HG02763 (cell line): ENCODE data around the gene WNT1.

Source experiments
- ATAC-seq: cut with Tn5 transposase; IDR thresholded peaks from one replicate; pipeline ENCODE4 v1.9.1; 2021; ENCODE audit warnings: mild to moderate bottlenecking, moderate library complexity; ENCODE audit not compliant: unreplicated experiment

Gene WNT1

DNA sequence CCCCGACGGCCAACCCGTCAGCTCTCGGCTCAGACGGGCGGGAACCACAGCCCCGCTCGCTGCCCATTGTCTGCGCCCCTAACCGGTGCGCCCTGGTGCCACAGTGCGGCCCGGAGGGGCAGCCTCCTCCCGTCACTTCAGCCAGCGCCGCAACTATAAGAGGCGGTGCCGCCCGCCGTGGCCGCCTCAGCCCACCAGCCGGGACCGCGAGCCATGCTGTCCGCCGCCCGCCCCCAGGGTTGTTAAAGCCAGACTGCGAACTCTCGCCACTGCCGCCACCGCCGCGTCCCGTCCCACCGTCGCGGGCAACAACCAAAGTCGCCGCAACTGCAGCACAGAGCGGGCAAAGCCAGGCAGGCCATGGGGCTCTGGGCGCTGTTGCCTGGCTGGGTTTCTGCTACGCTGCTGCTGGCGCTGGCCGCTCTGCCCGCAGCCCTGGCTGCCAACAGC lies at the start of gene WNT1:
Gene WNT1, plus strand, starts transcription at position 32 of the 450 bp plus-strand sequence. Its CDS starts 329 bp downstream, at position 361.
- no peak for ATAC-seq

DNA sequence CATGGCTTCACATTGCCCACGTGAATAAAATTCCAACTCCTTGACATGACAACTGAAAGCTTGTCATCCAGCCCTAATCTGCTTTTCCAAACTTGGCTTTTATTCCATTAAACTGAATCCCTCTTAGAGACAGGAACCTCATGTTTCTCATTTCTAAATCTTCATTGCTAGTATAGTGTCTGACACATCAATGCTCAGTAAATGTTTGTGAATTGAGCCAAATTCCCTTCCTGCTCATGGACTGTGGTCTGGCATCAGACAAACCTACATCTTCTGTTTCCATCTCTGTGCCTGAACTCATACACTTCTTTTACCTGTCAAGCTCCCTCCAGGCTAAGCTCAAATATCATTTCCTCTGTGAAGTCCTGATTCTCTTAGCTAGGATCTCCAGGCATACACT lies 48.6 kb upstream of the WNT1 start:
- ATAC-seq = no peak

DNA sequence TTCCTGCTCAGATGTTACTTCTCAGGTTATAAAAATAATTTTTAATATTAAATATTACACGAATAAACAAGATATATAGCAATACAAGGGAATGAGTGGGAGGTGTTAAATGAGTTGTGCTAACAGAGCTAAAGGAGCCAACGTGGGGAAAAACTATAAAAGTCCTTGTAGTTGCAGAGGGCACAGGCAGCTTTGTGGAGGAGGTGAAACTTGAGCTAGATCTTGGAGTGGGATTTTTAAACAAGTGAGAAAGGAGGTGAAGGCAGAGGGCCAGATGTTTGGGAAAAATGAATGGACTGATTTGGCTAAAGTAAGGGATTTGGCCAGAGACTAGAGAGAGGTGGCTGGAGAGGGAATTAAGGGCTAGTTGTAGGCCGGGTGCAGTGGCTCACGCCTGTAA lies 47.6 kb upstream of the WNT1 start:
- ATAC-seq = no peak

DNA sequence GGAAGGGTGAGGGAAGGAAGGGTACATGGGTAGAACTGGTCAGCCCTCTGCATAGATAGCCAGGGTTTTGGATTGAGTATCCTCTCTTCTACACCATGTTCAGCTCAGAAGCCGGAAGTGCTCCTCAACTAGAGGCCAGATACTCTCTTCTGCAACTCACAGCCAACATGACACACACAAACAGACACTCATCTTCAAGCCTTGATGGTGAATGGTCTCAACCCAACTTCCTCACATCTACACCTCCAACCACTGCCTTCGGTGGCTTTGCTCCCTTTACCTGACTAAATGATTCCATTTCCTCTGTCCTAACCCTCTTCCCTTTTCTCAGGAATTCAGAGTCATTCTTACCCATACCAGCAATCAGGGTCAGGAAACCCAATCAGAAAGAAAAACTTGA lies 45.2 kb upstream of the WNT1 start:
- ATAC-seq = no peak

DNA sequence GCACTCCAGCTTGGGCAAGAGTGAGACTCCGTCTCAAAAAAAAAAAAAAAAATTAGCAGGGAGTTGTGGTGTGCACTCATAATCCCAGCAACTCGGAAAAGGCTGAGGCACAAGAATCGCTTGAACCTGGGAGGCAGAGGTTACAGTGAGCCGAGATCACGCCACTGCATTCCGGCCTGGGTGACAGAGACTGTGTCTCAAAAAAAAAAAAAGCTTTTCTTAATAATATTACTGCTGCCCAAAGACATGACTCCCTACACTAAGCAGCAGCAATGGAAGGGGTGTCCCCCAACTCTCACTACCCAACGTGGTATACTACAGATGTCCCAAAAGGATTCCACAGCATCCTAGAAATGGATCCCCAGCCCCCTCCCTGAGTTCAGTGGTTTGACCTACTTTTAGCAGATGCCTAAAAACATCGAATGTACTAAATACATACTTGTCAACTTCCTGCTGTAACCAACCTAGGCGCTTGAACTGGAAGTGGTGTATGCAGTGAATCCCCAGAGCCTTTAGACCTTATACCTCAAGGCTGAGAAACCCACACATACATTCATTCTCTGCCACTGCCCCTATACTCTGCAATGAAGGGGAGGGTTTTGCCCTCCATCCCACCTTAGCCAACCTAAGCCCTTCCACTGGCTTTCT lies 44.3 kb upstream of the WNT1 start:
- no peak for ATAC-seq

DNA sequence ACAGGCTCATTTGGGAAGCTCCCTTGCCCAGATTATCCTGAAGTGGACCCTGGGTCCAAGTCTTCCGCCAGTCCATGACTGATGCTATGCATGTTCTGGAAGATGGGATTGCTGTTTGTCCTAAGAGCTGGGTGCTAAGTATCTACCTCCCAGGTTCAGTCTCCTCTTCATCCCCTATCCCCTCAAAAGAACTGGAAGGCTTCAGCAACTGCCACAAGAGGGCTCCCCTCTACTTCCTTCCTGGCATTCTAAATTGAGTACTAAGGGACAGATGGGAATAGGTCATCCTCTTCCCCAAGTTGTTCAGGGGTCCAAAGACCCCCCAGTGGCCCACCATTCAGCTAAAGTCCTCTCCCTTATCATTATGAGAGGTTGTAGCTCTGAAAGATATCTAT lies 43.8 kb upstream of the WNT1 start:
- ATAC-seq = no peak

DNA sequence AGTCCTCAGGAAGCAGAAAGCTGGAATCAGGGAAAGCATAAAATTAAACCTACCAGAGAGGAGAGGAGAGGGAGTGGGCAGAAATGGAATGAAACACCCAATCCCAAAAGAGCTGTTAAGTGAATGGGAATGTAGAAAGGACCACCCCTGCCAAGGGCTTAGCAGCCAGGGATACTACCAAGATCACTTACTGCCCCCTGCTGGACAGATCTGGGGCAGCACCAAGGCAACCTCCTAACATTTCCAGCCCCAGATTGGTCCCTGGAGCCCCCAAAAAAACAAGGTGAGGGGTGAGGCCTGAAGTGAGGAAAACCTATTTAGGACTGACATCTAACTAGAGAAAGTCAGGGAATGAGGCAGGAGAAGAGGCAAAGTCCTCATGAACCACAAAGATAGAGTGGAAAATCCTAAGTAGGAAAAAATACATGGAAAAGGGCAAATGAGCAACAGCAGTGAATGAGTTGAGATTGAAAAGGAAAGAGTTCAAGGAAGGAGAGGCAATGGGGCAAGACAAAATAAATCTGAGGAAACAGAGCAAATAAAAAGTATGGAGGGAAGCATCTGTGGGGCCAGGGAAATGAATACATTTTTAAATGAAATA lies 41.6 kb upstream of the WNT1 start:
- no peak for ATAC-seq

DNA sequence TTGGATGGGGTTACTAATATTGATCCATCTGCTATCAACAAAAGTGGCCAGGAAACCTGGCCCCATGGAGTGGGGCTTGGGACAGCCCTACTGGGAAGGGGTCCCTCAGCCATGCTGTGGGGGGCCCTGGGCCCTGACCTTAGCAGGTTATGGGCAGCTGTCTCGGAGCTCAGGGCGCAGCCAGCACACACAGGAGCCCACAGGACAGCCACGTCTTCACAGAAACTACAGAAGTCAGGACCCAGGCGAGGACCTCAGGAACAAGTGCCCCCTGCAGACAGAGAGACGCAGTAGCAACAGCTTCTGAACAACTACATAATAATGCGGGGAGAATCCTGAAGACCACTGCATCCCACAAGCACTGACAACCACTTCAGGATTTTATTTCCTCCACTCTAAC lies 41.0 kb upstream of the WNT1 start:
- no peak for ATAC-seq

DNA sequence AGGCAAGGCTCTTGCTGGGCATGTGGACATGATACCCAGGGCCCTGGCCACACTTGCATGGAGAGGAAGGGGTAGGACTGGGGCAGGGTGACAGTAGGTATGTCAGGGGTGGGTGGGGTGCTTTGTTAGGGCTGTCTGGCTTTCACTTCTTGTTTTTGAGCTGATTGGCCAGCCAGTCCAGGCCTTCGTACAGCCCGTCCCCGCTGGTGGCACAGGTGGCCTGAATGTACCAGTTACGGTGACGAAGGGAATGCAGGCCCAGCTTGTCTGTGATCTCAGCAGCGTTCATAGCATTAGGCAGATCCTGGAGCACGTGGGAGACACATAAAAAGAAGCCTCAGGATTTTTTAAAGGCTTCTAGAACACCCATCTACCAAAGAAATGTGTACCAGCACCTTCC lies 39.3 kb upstream of the WNT1 start:
- ATAC-seq = no peak

DNA sequence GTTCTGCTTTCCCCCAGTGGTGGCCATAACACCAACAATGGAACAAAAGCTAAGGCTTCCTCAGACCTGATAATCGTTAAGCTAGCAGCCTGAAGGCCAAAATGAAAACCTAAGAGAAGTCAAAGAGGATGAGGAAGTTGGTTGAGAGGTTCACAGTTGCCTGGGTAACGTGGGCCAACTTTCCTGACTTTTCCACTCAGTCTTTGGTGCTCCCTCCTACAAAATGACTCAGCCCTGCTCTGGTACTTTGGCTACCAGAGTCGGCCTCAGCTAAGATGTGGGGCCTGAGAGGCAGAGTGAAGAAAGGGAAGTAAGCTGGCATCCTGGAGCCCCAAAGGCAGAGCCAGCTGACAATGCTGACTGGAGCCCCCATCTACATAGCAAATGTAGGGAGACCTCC lies 37.9 kb upstream of the WNT1 start:
- no peak for ATAC-seq

DNA sequence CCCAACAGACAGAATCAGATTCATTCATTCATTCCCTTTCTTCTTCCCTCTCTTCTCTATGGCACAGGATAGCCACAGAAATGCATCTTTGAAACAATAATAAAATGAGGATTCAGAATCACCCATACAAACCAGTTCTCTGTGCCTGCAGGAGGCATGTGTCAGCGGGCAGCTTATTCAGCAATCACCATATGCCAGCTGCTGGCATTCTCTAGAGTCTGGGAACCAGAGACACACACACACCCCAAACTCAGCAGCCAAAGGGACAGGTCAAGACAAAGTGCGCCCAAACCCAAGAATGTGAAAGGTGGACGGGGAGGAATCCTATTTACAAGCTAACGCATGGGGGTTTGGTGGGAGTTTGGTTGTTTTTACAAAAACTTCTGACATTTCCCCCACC lies 34.9 kb upstream of the WNT1 start:
- no peak for ATAC-seq

DNA sequence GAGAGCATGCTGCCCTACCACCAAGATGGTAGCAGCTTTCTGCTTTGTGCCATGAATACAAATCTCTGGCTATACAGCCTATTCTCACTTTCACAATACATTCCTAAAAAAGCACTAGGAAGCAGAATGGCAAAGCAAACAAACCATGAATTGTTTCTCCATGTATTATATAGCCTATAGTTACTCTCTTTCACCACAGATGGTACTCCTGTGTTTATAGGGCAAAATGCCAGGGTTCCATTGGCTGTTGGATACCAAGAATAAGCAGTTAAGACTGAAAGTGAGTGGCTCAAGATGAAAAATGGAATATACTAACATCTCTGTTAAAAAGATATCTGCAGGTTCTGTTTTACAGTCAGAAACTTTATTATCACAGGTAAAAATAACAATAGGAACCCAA lies 31.9 kb upstream of the WNT1 start:
- ATAC-seq = no peak

DNA sequence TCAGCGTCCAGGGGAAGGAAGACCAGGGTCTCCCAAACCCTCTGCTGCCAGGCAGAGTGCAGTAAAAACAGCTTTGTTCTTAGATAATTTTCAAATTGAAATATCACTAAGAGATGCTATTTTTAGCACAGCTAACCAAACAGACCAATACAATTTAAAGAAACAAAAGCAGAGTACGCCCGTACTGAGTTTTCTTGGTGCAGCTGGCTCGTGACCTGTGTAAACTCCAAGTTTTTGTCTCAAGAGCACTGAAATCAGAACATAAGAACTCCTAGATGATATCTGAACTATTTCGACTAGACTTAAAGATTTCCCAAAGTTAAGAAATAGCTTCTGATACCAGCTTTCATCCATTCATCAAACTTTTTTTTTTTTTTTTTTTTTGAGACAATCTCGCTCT lies 31.2 kb upstream of the WNT1 start:
- ATAC-seq = no peak

DNA sequence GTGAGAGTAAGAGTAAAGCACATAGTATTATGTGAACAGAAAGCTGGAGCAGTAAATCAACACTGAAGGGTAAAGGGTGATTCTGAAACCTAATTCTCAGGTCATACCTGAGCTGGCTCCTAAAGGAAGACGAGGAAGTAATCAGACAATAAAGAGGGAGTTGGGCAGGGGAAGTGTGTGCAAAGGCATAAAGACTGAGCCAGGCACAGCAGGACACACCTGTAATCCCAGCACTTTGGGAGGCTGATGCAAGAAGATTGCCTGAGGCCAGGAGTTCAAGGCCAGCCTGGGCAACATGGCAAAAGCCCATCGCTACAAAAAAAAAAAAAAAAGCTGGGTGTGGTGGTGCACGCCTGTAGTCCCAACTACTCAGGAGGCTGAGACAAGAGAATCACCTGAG lies 30.4 kb upstream of the WNT1 start:
- no peak for ATAC-seq

DNA sequence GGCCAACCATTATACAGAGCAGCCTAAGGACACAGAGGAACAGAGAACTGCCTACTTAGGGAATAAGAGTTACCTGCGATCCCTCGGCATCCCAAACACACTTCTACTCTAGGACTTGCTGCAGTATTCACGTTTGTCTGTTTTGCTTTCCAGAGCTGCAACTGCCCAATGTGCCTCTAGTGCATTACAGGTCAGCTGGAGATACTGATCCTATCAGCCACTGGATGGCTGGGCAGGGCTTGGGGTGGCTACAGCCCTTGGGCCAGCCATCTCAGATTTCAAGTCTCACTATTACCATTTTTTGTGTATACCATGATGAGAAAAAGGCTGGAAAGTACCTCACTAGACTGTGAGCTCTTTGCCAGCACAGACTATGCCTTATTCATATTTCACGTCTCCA lies 25.4 kb upstream of the WNT1 start:
- ATAC-seq = no peak

DNA sequence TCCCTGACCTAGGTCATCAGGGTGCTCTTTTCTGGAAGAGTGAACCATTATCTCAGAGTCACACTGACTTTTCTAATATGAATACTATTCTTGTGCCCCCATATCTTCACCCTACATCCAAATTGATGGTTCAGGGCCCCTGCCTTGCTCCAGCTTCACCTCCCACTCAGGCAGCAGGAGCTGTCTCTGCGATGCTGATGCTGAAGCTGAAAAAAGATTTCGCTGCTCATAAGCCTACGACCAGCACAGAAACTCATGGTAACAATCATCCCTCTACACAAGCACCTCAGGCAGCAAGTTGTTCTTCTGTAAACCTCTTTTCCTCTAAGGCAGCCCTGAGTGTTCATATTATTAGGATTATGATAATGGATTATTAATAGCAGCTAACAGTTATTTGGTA lies 24.1 kb upstream of the WNT1 start:
- ATAC-seq = no peak

DNA sequence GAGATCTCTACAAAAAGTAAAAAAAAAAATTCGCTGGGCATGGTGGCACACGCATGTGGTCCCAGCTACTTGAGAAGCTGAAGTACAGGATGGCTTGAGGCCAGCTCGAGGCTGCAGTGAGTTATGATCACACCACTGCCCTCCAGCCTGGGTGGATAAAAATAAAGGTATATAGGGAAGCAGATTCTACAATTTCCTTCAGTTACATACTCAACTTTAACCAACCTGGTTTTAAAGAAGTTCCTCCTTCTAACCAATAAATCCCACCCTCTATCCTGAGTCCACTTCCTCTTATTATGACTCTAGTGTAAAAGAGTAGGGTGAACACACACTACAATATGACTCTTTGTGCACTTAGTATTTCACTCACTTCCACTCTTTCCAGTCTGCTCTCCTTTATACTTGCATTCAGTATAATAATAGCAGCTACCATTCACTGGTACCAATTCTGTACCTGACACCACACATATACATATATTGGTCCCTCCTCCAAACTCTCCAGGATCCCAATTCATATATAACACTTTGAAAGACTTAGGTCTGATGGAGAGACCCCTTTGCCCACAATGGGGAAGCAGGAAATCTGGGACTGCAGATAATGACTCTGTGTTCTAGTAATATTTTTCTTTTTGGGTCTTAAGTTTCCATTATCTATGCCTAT lies 23.2 kb upstream of the WNT1 start:
- ATAC-seq = no peak

DNA sequence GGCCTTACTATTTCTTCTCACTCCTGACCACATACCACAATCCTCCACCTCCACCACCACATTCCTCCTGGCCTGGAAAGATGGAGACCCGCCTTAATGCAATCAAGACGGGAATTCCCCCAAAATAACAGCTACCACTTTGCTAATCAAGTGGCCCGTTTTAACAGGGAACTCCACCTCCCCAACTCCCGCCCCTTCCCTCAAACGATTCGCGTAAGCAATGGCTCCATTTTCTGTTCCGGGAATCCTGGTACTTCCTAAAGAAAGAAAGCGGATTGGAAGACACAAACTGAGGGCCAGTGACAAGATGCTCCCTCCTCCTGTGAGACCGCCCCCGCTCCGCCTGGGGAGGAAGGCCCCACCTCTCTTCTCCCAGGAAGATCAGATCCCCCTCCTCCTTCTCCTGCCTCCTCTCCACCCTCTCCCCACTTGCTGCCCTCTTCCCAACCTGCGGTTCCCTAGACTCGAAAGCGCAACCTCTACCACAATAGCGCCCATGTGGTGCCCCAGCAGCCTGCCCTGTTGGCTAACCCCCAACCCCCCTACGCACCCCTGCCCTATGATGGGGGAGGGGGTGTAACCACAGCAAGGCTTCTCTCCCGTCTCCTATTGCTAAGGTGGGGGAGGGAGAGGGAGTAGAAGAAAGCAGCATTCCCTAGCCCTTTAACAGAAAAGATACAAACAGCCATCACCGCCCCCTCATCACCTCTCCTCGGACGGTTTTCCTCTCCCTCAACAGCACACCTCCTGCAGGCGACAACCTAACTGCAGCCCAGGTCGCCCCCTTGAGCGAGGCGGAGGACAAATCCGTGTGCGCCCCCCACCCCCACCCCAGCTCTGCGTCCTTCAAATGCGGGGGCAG lies 21.6 kb upstream of the WNT1 start:
- no peak for ATAC-seq

DNA sequence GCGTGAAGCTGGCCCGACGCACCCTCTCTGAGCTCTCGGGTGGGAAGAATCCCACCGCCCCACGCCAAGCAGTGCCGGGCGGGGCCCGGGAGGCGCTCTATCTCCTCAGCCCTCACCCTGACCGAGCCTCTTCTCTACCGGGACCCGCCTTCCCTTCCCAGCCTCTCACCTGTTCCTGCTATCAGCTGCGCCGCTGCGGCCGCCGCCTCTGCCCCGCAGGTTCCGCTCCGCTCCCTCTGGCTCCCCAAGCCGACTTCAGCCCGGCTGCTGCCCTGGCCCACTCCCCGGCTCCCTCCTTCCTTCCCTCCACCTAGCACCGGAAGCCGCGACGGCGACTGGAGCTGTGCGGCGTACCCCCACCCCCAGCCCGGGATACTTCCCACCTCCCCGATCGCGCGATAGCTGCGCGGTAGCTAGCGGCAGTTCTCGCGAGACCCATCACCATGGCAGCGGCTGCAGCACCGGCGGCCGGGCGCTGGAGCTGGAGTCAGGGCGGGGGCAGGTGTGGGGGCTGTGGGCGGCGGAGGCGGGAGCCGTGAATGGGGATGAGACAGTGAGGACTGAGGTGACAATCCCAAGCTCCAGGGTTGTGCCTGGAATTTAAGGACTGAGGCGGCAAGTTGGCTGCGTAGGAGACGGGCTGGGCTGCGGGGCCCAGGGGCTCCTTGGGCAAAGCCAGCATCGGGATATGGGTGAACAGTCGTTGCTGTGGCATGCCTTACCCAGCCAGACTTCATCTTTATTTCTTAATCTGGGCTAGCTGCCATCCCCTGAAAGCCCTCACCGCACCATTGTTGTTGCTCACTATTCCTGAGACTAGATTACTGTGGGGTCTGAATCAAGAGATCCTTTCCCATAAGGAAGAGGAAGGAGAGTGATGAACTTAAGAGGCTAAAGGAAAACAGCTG lies 20.7 kb upstream of the WNT1 start, which contains the start of gene ARF3:
Gene ARF3, minus strand, starts transcription at position 347 of the 908 bp plus-strand sequence. CDS start 16,392 bp downstream, outside the sequence.
- peak; percentile 88 for ATAC-seq

DNA sequence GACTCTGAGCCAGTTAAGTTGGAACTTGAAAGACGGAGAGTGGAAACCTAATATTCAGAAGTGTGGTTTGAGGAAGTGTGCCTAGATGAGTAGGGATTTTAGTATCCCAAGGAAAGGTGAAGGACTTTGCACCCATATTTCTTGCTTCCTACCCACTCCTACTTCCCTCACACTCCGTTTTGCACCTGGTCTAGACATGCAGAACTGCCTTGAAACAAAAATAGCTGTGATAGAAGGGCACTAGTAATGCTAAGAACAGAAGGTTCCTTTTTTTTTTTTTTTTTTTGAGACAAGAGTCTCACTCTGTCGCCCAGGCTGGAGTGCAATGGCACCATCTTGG lies 20.1 kb upstream of the WNT1 start:
- ATAC-seq = no peak
